Dendritic cell treated with granulocyte-macrophage colony-stimulating factor and Interleukin-4, amounts not matched to agents 40 ng/mL and 50 ng/mL, for 4 days (primary cell): Measurements from ENCODE around the gene RAET1L.
"Not testable (repeated sequence)": the region's sequence is repeated elsewhere in the genome, so short reads cannot be mapped to it uniquely, and the experiment has no call there.

ENCODE experiments used
- H3K27ac Mint-ChIP-seq: one replicate; pipeline ENCODE4 v1.8.0; 2022; ENCODE audit warnings: mild to moderate bottlenecking, mixed read lengths
- H3K27me3 Mint-ChIP-seq: one replicate; pipeline ENCODE4 v1.8.0; 2022; ENCODE audit warnings: mild to moderate bottlenecking, mixed read lengths
- H3K36me3 Mint-ChIP-seq: one replicate; pipeline ENCODE4 v1.8.0; 2022; ENCODE audit warnings: low read depth, mixed read lengths
- H3K4me1 Mint-ChIP-seq: one replicate; pipeline ENCODE4 v1.8.0; 2022; ENCODE audit warnings: low read depth, mixed read lengths
- H3K4me3 Mint-ChIP-seq: one replicate; pipeline ENCODE4 v1.8.0; 2022; ENCODE audit warnings: mild to moderate bottlenecking, moderate library complexity, mixed read lengths
- H3K9me3 Mint-ChIP-seq: one replicate; pipeline ENCODE4 v1.8.0; 2022; ENCODE audit warnings: mixed read lengths
- intact Hi-C: fragments of 100-400 bp; cut with micrococcal nuclease; formaldehyde crosslinking; loops from one replicate; pipeline ENCODE4 v1.15.0; 2022

The RAET1L gene

GRCh38 chr6:149985481-149985937 is 39.8 kb downstream of the RAET1L start:
- H3K4me3 Mint-ChIP-seq, result no peak overlapping the region

GRCh38 chr6:149984773-149985172 is 40.6 kb downstream of the RAET1L start:
- Mint-ChIP-seq H3K9me3 (peaks cover 10% of the 10 kb centered on the region), H3K27ac (no peak overlapping the region), H3K4me3 (no peak overlapping the region), H3K36me3 (no peaks in the 10 kb centered on the region), H3K4me1 (peaks cover 10% of the 10 kb centered on the region), H3K27me3 (peaks cover 93% of the 10 kb centered on the region)
- intact Hi-C loops, result no loop called here

More at GRCh38 chr6:149985481-149985937, 39.8 kb downstream of the RAET1L start:
- intact Hi-C loops, result no loop called here
- Mint-ChIP-seq H3K9me3 (peaks cover 10% of the 10 kb centered on the region), H3K4me1 (peaks cover 17% of the 10 kb centered on the region), H3K27ac (no peak overlapping the region), H3K27me3 (peaks cover 94% of the 10 kb centered on the region), H3K36me3 (no peaks in the 10 kb centered on the region)

DNA sequence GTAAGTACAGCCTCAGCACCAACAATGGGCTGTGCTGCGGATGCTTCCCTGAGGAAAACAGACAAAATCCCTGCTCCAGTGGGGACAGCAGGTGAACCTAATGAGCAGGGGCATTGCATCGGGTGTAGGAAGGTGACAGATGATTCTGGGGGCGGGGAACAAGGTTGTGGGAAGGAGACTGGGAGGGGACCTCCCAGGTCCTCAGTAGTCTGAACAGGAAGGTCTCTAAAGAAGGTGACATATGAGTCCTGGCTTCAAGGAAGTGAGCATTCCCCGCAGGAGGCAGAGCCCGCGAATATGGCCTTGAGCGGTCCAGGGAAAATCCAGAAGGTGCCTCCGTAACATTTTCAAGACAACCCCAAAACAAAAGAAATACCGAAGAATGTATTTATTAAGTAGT is 42.2 kb downstream of the RAET1L start:
- H3K9me3 Mint-ChIP-seq, result peaks cover 4% of the 10 kb centered on the region
- intact Hi-C loops, result no loop called here
- H3K4me1 Mint-ChIP-seq, result peaks cover 1% of the 10 kb centered on the region
- H3K4me3 Mint-ChIP-seq, result no peak overlapping the region
- H3K27ac Mint-ChIP-seq, result no peak overlapping the region
- no peaks in the 10 kb centered on the region for H3K36me3 Mint-ChIP-seq
- peaks cover 88% of the 10 kb centered on the region for H3K27me3 Mint-ChIP-seq

- intact Hi-C loops, result no loop called here
- Mint-ChIP-seq H3K36me3 (no peaks in the 10 kb centered on the region), H3K27ac (no peak overlapping the region), H3K9me3 (no peaks in the 10 kb centered on the region), H3K4me1 (no peaks in the 10 kb centered on the region), H3K4me3 (no peak overlapping the region), H3K27me3 (peaks cover 87% of the 10 kb centered on the region)
These were observed 46.0 kb downstream of the RAET1L start for GRCh38 chr6:149979293-149979692.

DNA sequence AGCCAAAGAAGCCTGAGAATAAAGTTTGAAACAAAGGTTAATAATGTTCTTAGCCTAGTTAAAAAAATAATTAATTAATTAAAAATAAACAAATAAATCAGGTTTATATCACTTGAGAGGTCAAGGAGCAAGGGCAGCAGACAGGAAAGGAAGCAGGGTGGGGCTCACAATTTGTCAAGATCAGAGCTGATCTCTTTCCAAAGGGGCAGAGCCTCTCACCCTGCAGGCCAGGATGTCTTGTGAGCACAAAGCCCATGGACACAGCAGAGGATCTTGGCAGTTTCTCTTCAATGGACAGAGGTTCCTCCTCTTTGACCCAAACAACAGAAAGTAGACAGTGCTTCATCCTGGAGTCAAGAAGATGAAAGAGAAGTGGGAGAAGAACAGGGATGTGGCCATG is 46.7 kb downstream of the RAET1L start:
- Mint-ChIP-seq H3K27ac (no peak overlapping the region), H3K27me3 (peaks cover 86% of the 10 kb centered on the region), H3K9me3 (no peaks in the 10 kb centered on the region), H3K4me1 (no peaks in the 10 kb centered on the region), H3K4me3 (no peak overlapping the region), H3K36me3 (no peaks in the 10 kb centered on the region)
- intact Hi-C loops, result no loop called here

DNA sequence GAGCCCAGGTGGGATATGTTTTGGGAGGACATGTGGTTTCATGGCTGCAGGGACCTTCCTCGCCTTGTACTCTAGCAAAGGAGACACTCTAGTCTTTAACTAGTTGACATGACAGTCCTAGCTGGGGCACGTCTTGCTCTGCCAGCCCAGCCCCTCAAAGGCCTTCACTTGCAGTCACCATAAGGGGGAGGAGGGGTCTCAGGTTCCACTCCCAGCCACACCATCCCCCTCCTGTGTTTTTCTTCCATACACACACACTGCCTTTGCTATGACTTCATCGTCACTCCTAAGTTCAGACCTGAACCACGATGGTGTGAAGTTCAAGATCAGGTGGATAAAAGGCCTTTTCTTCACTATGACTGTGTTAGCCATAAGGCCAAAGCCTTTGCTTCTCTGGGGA is 48.1 kb downstream of the RAET1L start:
- Mint-ChIP-seq H3K36me3 (no peaks in the 10 kb centered on the region), H3K27ac (no peak overlapping the region), H3K4me3 (no peak overlapping the region), H3K4me1 (no peaks in the 10 kb centered on the region), H3K27me3 (peaks cover 83% of the 10 kb centered on the region), H3K9me3 (no peaks in the 10 kb centered on the region)
- intact Hi-C loops, result no loop called here

- Mint-ChIP-seq H3K4me1 (no peaks in the 10 kb centered on the region), H3K27me3 (peaks cover 80% of the 10 kb centered on the region), H3K4me3 (no peak overlapping the region), H3K36me3 (no peaks in the 10 kb centered on the region), H3K27ac (no peak overlapping the region), H3K9me3 (no peaks in the 10 kb centered on the region)
- intact Hi-C loops, result no loop called here
These were observed 49.9 kb downstream of the RAET1L start for GRCh38 chr6:149975400-149975799.

DNA sequence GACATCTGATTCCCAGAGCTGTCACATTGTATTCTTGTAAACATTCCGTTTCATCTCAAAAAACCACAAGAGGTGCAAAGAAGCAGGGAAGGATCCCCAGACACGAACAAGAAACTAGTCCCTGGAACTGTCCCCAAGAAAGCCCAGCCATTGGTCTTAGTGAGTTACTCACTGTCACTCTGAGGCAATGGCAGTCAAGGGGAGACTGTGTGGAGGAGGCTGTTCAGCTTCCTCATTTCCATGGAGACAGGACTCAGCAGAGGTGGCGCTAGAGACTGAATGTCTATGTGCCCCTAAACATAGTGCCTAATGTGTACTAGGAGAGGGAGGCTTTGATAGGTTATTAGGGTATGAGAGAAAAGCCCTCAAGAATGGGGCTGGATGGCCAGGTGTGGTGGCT is 50.5 kb downstream of the RAET1L start:
- intact Hi-C loops, result no loop called here
- H3K4me1 Mint-ChIP-seq, result no peaks in the 10 kb centered on the region
- H3K36me3 Mint-ChIP-seq, result no peaks in the 10 kb centered on the region
- no peak overlapping the region for H3K27ac Mint-ChIP-seq
- H3K9me3 Mint-ChIP-seq, result no peaks in the 10 kb centered on the region
- peaks cover 81% of the 10 kb centered on the region for H3K27me3 Mint-ChIP-seq
- H3K4me3 Mint-ChIP-seq, result no peak overlapping the region

DNA sequence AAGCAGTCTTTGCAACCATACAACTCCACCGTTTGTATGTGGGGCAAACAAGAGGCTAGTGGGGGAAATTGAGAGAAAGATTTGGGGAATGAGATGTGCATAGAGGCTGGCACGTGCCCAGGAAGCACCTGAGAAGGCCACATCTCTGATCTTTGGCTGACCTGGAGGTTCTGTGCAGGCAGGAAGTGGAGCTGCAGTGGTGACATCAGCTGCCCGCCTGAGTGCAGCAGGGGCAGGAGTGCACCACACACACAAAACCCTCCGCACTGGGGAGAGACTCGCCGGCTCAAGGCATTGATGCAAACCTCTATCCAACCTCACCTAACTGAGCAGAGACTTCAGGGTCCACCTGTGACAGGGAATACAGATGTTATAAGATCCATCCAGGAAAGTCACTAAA is 50.9 kb downstream of the RAET1L start:
- H3K36me3 Mint-ChIP-seq, intact Hi-C loops, H3K4me3 Mint-ChIP-seq, H3K4me1 Mint-ChIP-seq, H3K9me3 Mint-ChIP-seq, H3K27ac Mint-ChIP-seq: not testable (repeated sequence)
- peaks cover 84% of the 10 kb centered on the region for H3K27me3 Mint-ChIP-seq

DNA sequence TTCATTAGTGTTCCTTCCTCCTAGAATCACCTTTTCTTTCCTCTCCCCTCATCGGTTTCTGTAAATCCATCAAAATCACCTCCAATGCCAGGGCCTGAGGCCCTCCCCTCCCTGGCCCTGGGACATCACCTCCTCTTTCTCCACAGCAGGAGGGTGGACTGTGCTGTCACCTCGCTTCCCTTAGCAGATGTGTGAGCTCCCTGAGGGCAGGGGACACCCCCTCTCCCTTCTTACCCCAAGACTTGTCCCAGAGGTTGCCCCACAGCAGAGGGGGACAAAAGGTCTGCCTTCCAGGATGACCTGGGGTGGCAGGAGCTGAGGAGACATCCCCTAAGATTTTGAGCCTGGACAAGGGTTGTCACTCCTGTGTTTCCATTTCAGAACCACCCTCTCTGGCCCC is 55.7 kb downstream of the RAET1L start:
- H3K4me3 Mint-ChIP-seq, result no peak overlapping the region
- intact Hi-C loops, result no loop called here
- H3K9me3 Mint-ChIP-seq, result no peaks in the 10 kb centered on the region
- H3K4me1 Mint-ChIP-seq, result peaks cover 15% of the 10 kb centered on the region
- no peak overlapping the region for H3K27ac Mint-ChIP-seq
- no peaks in the 10 kb centered on the region for H3K36me3 Mint-ChIP-seq
- H3K27me3 Mint-ChIP-seq, result peaks cover 74% of the 10 kb centered on the region

DNA sequence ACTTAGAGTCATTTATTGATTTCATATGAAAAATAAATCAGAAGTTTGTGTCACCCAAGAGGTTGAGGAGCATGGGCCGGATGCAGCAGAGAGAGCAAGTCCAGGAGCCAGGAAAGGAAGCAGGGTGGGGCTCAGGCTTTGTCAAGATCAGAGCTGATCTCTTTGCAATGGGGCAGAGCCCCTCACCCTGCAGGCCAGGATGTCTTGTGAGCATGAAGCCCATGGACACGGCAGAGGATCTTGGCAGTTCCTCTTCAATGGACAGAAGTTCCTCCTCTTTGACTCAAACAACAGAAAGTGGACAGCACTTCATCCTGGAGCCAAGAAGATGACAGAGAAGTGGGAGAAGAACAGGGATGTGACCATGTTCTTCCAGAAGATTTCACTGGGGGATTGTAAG is 56.4 kb downstream of the RAET1L start:
- H3K27ac Mint-ChIP-seq, H3K36me3 Mint-ChIP-seq, H3K4me3 Mint-ChIP-seq, H3K9me3 Mint-ChIP-seq, intact Hi-C loops: not testable (repeated sequence)
- Mint-ChIP-seq H3K27me3 (peaks cover 74% of the 10 kb centered on the region), H3K4me1 (peaks cover 23% of the 10 kb centered on the region)
